Posterior cingulate gyrus (tissue), 11 donors: ENCODE measurements around the gene HOXA13.
A peak's percentile ranks its signal among the peaks of the same experiment; 100 is the strongest.

Experiments
- DNase-seq, 10 donors: peaks; one replicate each; pipeline versions ENCODE4 v3.0.0 to v3.0.0-alpha.2; 2020 to 2021; ENCODE audit warnings: mixed read lengths in 3 of 10
- intact Hi-C: fragments of 100-400 bp; cut with DNase I; formaldehyde crosslinking; loops from one replicate; pipeline ENCODE4 v1.15.1; 2023

HOXA13 gene

DNA sequence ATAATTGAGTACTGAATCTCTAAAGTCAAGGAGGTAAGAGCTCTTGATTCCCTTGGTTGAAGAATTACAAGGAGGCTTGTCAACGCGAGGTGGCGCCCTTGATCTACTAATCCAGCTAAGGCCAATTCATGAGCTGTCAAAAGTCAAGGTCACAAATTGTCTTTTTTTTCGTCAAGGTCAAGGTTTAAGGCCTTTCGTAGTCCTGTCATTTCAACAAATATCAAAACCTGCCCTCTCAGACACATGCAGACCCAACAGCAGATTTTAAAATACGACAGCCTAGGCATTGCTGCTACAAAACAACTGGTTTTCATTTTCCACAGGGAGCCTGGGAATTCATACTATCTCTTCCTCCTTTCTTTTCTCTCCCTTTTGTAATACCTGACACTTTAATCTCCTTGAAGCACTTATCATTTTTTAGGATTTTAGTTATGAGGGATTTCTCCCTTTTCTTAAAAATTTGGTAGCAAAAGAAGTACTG is 3.6 kb downstream of the HOXA13 start:
- DNase-seq = peak; percentile 49 to 96 (median 84)
- intact Hi-C loops = loop anchor here (2.0 to 5.0 kb wide), 5 partner anchors 380 to 881 kb away; no protein-coding TSS in a partner anchor

DNA sequence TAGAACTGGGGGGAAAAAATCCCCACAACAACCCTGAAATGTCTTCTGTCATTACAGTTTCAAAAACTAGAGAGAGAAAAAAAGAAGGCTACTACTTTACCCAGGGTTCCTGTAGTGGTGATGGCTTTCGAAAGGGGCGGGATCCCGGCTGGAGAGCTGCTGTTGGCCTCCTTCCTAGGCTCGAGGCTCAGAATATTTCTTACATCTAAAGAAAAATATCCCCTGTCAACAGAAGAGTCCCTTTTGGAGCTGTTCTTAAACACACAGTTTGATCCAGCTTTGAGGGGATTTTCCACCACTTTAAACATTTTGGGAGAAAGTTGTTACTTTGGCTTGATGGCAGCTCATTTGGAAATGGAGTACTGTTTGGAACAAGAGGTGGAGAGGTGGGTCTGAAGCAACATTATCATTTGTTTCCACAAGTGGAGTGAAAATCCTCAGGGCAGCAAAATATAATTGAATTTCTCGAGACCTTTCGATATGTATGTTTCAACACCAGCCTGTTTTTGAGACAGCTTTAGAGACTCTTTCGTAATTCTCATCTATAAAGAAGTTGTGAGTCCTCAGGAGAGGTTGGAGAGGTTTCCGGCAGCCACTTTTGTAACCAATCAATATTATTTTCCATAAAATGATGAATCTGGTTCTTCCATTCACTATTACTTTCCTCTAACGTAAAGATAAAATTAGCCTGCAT is 5.1 kb downstream of the HOXA13 start:
- no peak for DNase-seq
- intact Hi-C loops = loop anchor here (5.0 kb wide), 2 partner anchors 577 to 882 kb away; no protein-coding TSS in a partner anchor

DNA sequence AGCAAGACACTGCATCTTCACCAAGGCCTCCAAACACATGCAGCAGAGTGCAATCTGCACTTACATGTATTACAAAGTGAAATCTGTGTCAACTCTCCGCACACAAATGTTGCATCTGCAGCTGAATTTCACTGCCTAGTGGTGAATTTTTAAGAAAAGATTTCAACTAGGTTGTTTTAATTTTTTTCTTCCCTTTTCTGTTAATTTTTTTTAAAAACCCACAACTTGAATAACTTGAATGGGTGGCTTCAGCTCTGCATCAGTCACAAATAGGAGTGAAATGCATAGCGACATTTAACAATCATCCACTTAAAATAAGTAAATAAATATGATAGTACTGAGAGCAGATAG is 5.9 kb downstream of the HOXA13 start:
- intact Hi-C loops = no loop called here
- no peak for DNase-seq

DNA sequence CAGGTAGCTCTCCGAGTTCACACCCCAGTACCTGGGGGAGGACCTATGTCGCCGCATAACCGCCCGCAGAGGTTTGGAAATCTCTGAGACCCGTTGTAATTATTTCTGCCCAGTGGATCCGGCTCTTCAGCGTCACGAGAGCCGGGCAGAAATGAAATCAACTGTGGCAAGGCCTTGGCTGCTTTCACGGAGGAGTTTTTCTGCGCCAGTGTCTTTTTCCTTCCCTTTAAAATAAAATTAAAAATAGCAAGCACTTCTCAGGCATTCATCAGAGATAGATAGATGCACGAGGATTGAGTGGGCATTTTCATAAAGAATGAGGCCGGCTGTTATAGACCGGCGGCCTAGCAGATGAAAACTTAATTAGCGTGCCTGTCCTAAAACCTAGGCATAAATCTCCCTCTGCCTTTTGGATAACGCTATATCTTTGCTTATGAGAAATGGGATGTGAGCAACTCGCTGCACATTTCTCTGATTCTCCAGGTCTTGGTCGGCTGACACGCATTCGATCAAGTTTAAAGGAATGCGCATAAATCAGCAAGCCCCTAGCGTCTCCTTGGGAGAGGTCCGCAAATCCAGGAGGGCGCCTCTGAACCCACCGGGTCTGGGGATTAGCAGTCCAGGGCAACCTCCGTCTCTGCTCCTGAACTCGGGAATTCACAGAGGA is 6.4 kb downstream of the HOXA13 start:
- intact Hi-C loops = no loop called here
- peak in 2 of 10 donors; percentile 1 to 30 for DNase-seq

DNA sequence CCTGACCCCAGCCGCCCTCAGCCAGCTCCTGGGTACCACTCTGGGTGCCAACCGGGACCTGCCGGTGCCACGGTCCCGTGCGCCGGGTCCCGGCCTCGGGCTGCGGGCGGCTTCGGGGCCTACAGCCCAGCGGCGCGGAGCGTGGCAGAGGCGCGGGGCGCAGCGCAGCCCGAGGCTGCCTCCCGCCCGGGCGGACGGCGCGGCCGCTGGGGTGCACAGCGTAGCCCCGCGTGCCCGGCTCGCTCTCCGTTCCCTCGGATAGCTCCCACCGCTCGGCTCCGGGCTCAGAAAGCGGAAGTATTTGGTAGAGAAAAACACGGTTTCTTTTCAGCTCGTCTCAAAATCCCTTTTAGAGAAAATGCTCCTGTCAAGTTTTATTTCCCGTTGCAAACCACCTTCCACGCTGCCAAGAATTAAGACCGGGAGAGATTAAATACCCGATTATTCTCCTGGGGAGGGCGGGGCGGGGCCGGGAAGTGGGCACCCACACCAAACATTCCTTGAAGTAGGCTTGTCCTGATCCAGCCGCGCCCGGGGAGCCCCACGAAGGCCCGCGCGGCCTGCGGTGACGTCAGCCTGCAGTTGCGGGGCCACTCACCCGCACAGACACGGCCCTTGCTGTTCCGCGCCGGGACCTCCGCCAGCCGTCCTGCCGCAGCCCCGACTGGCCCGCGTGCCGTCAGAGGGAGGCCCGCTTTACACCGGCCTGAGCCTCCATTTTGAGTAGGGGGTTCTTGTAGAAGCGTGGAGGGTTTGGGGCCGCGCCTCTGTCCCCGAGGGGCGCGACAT is 7.2 kb downstream of the HOXA13 start:
- peak in 3 of 10 donors; percentile 1 to 52 (median 21) for DNase-seq
- intact Hi-C loops = no loop called here

GRCh38 chr7:27191833-27192545 is 7.9 kb downstream of the HOXA13 start:
- intact Hi-C loops = no loop called here
- peak in 3 of 10 donors; percentile 5 to 83 (median 67) for DNase-seq

GRCh38 chr7:27191161-27191731 is 8.6 kb downstream of the HOXA13 start:
- DNase-seq = peak in 2 of 10 donors; percentile 18 to 66
- intact Hi-C loops = no loop called here

- DNase-seq = peak in 1 of 10 donors; percentile 41
- intact Hi-C loops = no loop called here
Observed at GRCh38 chr7:27189997-27190748, 9.7 kb downstream of the HOXA13 start.

DNA sequence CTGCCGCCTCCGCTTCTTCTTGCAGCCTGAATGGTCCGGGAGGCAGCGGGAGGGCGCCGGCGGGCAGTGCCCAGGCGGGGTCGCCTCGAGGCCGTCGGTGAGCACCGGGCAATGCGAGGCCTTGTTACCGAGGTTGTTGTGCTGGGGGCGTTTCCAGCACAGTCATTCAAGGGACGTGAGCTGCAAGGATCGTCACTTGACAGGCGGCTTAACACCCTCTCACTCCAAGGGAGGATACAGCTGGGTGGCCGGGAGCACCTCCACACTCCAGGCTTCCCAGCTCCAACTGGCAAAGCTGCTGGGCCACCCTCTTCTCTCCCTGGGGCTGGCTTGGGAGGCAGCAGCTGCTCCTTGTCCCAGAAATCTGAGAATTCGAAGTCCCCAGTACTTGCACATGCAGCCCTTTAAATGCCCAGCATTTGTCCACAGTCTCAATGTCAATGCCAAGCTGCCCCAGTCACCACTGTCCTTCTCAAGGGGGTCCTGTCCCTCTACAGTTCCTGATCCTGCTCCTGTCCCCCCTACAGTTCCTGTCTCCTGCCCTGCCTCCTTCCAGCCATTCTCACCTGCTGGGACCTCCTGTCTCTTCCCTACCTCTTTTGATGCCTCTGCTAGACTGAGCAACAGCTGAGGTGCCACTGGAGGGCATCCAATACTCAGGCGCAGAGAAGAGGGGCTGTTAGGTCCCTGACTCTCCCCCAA is 10.4 kb downstream of the HOXA13 start:
- DNase-seq = peak in 2 of 10 donors; percentile 3 to 56

GRCh38 chr7:27188386-27189294 is 11.3 kb downstream of the HOXA13 start:
- DNase-seq = peak in 2 of 10 donors; percentile 5 to 61
- intact Hi-C loops = no loop called here

More for the DNA sequence above, 10.4 kb downstream of the HOXA13 start:
- intact Hi-C loops = no loop called here

GRCh38 chr7:27187475-27188385 is 12.2 kb downstream of the HOXA13 start:
- intact Hi-C loops = no loop called here
- DNase-seq = peak in 3 of 10 donors; percentile 9 to 72 (median 68)

GRCh38 chr7:27186668-27187474 is 13.0 kb downstream of the HOXA13 start:
- intact Hi-C loops = no loop called here
- DNase-seq = peak in 1 of 10 donors; percentile 26

- intact Hi-C loops = no loop called here
- DNase-seq = peak in 2 of 10 donors; percentile 4 to 60
Observed at GRCh38 chr7:27185854-27186667, 13.8 kb downstream of the HOXA13 start.

DNA sequence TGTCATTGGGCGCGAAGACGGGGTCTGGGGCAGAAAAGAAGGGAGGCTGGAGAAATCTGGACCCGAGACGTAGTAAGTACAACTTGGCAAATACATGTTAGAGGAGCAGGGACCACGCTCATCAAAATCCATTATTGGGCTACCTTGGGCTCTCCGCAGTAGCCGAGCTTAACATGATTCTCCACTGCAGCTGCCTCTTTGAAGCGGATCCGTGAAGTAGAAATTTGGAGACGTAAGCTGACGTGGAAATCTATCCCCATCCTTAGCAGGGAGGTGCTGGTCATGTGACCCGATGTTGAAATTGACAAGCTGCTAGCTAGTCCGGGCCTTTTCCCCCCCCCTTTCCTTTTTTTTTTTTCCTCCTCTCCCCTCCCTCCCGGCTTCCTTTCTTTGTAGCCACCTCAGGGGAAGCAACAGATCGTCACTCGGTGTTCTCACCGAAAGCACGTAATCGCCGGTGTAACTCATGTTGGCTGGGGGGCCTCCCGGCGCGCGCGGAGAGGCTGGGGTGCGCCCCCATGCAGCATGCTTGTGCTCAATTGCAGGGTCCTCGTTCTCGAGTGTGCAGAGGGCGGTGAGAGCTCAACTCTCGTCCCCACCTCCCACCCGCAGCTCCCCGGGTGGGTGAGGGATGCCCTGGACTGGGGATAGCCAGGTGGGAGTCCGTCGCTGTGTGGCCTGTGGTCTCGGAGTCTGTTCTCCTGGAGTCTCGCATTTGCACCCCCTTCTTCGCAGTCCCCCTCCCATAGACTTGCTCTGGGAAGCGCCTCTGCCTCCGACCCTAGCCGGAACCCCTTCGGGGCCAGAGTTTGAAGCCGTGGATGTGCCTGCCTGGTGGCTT is 14.7 kb downstream of the HOXA13 start, which contains the start of gene HOXA11:
TSS of gene HOXA11 (minus strand) at position 220 of the 841 bp plus-strand sequence. CDS start at position 132, 88 bp downstream.
- peak in 3 of 10 donors; percentile 3 to 73 (median 66) for DNase-seq
- intact Hi-C loops = no loop called here
